Activated CD8-positive, alpha-beta T cell treated with anti-CD3 and anti-CD28 coated beads, Interleukin-2, amount 10 ng/mL, durations not matched to agents 7 days and 5 days (primary cell): ENCODE data around the gene SPR. TPM values are rescaled to one million over a fixed set of nuclear protein-coding genes. Genes with fewer than 3 reads are reported as not detected.

ENCODE experiments used
- ATAC-seq: fragments of 150-1000 bp; cut with Tn5 transposase; one replicate; pipeline ENCODE4 v1.10.0; 2021; ENCODE audit warnings: moderate library complexity
- CTCF ChIA-PET: fragments of 350-600 bp; sonication (Branson Sonifier 250); formaldehyde crosslinking; loops from one replicate; lab custom pipeline; 2021; ENCODE audit warnings: antibody characterized with exemption; lab: Charles Lee
- POLR2A ChIA-PET: fragments of 350-600 bp; sonication (Branson Sonifier 250); formaldehyde crosslinking; loops from one replicate; lab custom pipeline; 2021; ENCODE audit warnings: antibody characterized with exemption; lab: Charles Lee
- DNase-seq: peaks from one replicate; pipeline ENCODE4 v3.0.0-alpha.2; 2020
- H3K27ac Mint-ChIP-seq: one replicate; pipeline ENCODE4 v1.8.0; 2021; ENCODE audit warnings: mild to moderate bottlenecking, mixed read lengths
- H3K27me3 Mint-ChIP-seq: one replicate; pipeline ENCODE4 v1.8.0; 2021; ENCODE audit warnings: low read depth, mixed read lengths
- H3K36me3 Mint-ChIP-seq: one replicate; pipeline ENCODE4 v1.8.0; 2021; ENCODE audit warnings: low read depth, mixed read lengths
- H3K4me1 Mint-ChIP-seq: one replicate; pipeline ENCODE4 v1.8.0; 2021; ENCODE audit warnings: low read depth, mixed read lengths
- H3K4me3 Mint-ChIP-seq: one replicate; pipeline ENCODE4 v1.8.0; 2021; ENCODE audit warnings: mild to moderate bottlenecking, mixed read lengths
- H3K9me3 Mint-ChIP-seq: one replicate; pipeline ENCODE4 v1.8.0; 2022; ENCODE audit warnings: mixed read lengths; ENCODE audit not compliant: insufficient read depth
- total RNA-seq, 2 experiments: library from RNA; stranded (reverse); gene quantifications; one replicate each; pipeline ENCODE4 v1.2.3, GENCODE V29; 2021

Gene SPR
- total RNA-seq, 2 experiments from 2014 or later, result 0.65 to 0.79 TPM

DNA sequence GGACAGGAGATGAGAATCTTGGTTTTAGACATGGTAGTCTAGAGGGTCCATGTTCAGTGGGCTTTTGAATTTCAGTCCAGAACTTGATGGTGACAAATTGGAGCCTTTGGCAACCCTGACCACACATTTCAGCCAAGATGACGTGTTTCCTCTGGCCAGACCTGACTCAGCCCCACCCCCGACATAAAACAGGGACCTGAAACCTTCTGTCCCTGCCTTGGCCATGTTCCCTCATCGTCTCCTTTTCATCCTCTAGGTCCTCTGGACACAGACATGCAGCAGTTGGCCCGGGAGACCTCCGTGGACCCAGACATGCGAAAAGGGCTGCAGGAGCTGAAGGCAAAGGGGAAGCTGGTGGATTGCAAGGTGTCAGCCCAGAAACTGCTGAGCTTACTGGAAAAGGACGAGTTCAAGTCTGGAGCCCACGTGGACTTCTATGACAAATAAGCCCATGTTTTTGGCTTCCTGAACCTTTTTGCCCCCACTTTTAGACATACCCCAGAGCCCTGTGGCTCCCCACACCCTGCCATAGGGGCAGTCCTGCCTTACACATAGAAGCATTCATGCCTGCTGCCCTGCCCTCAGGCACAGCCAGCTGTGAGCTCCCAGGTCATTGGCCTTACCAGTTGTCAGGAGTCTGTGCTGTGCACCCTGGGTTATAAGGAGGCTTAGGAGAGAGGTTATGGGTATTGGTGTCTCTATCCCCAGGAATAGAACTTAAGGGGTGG is 4.0 kb downstream of the SPR start:
- ChIA-PET POLR2A (no interaction called here), CTCF (interaction anchor here (1.0 to 9.5 kb wide), 9 partner anchors 36 to 286 kb away, joined by 3 to 251 read pairs (median 13); no protein-coding TSS in a partner anchor)
- H3K4me1 Mint-ChIP-seq, result peaks cover 4% of the 10 kb centered on the region
- H3K27me3 Mint-ChIP-seq, result peaks cover 28% of the 10 kb centered on the region
- DNase-seq, result no peak
- ATAC-seq, result no peak
- no peaks in the 10 kb centered on the region for H3K36me3 Mint-ChIP-seq
- H3K4me3 Mint-ChIP-seq, result no peak overlapping the region
- no peak overlapping the region for H3K27ac Mint-ChIP-seq
- H3K9me3 Mint-ChIP-seq, result no peaks in the 10 kb centered on the region

DNA sequence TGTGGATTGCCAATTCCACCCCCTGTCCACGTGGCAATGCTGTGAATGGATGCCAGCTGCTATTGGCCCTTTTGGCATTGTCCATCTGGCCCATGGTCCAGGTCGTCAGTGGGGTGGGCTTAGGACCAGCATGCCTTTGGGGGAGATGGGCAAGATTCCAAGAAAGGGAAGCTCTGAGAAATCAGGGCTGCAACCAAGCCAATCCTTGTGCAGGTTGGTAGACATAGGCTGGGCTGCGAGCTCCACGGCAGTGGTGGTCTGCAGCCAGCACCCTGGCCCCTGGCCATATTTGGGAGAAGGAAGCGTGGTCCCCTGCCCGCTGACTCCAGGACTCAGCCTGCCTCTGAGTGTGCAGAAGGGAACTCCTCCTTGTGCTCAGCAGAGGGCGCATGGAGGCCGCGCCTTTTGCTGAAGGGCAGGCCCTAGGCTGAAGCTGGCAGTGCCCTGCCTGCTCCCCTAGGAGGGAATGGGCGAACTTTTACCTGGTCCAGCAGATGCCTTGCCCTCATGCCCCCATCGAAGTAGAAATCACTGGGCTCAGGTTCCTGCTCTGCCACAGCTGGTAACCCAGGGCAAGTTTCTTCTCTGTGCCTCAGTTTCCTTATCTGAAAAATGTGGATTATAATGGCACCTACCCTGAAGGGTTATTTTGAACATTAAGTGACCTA is 5.4 kb downstream of the SPR start:
- DNase-seq (peak; percentile 76), ATAC-seq (peak; percentile 91)
- no peak overlapping the region for H3K27ac Mint-ChIP-seq
- no peak overlapping the region for H3K4me3 Mint-ChIP-seq
- POLR2A ChIA-PET, result interaction anchor here (1.3 kb wide), 1 partner anchor 81 kb away, joined by 4 read pairs; no protein-coding TSS in a partner anchor
- peaks cover 33% of the 10 kb centered on the region for H3K27me3 Mint-ChIP-seq
- CTCF ChIA-PET, result interaction anchor here (0.7 to 9.5 kb wide), 27 partner anchors 9 to 340 kb away, joined by 3 to 251 read pairs (median 6); partner anchors contain the start of genes EMX1, PRADC1 and SMYD5
- H3K9me3 Mint-ChIP-seq, result no peaks in the 10 kb centered on the region
- H3K36me3 Mint-ChIP-seq, result no peaks in the 10 kb centered on the region
- H3K4me1 Mint-ChIP-seq, result peaks cover 4% of the 10 kb centered on the region

DNA sequence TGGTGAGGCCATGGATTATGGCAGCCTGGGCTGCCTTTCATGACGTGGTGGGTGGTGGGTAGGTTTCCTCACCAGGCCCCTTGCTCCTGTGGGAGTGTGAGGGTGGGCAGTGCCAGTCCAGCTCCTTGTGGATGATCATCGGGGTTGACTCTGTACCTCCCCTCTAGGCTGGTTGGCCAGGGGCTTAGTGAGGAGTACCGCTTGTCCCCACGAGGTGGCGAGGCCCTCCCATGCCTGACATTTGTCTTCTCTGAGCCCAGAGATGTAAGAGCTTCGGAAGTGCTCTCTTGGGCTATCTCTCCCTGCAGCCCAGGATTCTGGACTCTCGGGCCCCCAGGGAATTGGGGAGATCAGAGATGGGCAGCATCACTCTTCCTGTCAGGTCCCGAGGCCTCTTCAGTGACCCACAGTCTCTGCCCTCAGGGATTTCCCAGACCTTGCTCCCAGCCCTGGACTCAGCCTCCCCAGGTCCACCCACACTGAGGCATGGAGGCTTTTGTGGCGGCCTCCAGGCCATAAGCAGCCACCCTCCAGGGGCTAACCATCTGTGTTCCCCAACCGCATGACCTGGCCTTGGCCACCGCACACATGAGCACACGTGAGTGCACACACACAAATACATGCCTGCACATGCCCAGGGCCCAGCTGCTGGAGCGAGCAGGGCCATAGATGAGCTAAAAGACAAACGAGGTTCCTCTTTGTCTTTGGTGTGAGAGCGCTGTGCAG is 6.5 kb downstream of the SPR start:
- peak; percentile 74 for DNase-seq
- Mint-ChIP-seq H3K4me3 (no peak overlapping the region), H3K4me1 (peaks cover 2% of the 10 kb centered on the region), H3K27ac (no peak overlapping the region), H3K9me3 (no peaks in the 10 kb centered on the region), H3K36me3 (no peaks in the 10 kb centered on the region), H3K27me3 (peaks cover 37% of the 10 kb centered on the region)
- ChIA-PET CTCF (interaction anchor here (0.5 to 9.5 kb wide), 34 partner anchors 9 to 339 kb away, joined by 3 to 251 read pairs (median 6); partner anchors contain the start of genes EMX1, PRADC1 and SMYD5), POLR2A (no interaction called here)
- ATAC-seq, result peak; percentile 79

DNA sequence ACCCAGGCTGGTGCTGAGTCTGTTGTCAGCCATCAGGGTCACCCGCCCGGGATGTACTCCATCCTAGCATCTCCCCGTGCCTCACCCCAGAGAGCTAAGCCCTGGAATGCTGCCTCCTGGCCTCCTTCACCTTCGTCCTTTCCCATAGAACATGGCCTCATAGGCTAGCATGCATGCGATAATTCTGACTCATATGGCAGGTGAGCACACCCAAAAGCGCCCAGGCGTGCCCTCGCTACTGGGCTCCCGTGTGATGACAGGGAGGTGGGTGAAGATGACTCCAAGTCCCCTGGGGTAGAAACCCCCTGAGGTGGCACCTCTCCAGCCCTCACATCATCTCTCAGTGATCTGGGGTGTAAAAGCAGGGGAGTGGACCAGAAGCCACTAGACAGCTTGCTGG is 7.3 kb downstream of the SPR start:
- Mint-ChIP-seq H3K27me3 (peaks cover 36% of the 10 kb centered on the region), H3K4me3 (no peak overlapping the region), H3K27ac (no peak overlapping the region), H3K4me1 (peaks cover 2% of the 10 kb centered on the region), H3K36me3 (no peaks in the 10 kb centered on the region), H3K9me3 (no peaks in the 10 kb centered on the region)
- POLR2A ChIA-PET, result no interaction called here
- no peak for ATAC-seq
- no peak for DNase-seq
- CTCF ChIA-PET, result interaction anchor here (1.0 to 9.5 kb wide), 15 partner anchors 8 to 318 kb away, joined by 3 to 251 read pairs (median 7); partner anchors contain the start of gene SMYD5

DNA sequence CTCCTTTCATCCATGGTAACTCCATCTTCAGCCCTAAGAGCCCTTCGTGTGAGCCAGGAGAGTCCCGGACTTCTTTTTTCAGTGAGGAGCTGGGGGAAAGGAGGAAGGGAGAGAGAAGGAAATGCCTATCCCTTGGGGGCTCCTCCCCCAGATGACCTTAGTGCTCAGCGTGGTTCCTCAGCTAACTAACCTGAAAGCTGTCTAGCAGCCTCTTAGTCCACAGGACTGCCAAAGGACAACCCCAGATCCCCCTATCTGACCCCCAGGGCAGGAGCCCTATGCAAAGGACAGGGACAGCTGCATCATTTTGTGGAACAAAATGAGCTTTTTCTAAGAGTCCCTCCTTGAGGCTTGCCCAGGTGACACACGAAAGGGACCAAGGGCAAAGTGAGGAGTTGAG is 7.9 kb downstream of the SPR start:
- Mint-ChIP-seq H3K4me3 (no peak overlapping the region), H3K4me1 (peaks cover 2% of the 10 kb centered on the region), H3K9me3 (no peaks in the 10 kb centered on the region), H3K36me3 (no peaks in the 10 kb centered on the region), H3K27ac (peak overlapping the region; percentile 21), H3K27me3 (peaks cover 30% of the 10 kb centered on the region)
- ChIA-PET CTCF (interaction anchor here (1.0 to 9.5 kb wide), 9 partner anchors 31 to 318 kb away, joined by 3 to 251 read pairs (median 19); partner anchors contain the start of gene SMYD5), POLR2A (no interaction called here)
- ATAC-seq (no peak), DNase-seq (no peak)

DNA sequence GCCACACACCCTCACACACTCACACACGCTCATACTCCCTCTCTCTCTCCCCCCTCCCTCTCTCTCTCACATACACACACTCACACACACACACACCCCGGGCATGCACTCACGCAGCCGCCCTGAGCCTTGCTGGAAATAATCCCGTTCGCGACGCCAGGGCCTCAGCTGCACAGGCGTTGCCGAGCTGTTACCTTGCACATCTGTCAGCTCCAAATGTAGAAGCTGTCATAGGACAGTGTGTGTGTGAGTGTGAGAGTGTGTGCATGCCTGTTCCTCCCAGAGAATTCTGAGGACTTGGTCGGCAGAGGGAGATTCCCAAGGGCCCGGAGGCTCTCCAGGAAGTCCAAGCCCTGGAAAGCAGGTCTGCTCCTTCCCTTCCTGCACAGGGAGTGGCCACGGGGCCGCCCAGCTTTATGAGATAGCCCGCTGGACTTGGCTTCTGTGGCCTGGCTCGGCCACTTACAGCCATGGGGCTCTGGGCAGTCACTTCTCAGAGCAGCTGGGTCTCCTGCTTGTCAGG is 8.6 kb downstream of the SPR start:
- Mint-ChIP-seq H3K27me3 (peaks cover 35% of the 10 kb centered on the region), H3K27ac (no peak overlapping the region), H3K36me3 (no peaks in the 10 kb centered on the region), H3K4me3 (no peak overlapping the region), H3K4me1 (peaks cover 2% of the 10 kb centered on the region), H3K9me3 (no peaks in the 10 kb centered on the region)
- ChIA-PET CTCF (interaction anchor here (1.0 to 9.5 kb wide), 8 partner anchors 31 to 317 kb away, joined by 3 to 251 read pairs (median 20); partner anchors contain the start of gene SMYD5), POLR2A (no interaction called here)
- no peak for DNase-seq
- ATAC-seq, result no peak

DNA sequence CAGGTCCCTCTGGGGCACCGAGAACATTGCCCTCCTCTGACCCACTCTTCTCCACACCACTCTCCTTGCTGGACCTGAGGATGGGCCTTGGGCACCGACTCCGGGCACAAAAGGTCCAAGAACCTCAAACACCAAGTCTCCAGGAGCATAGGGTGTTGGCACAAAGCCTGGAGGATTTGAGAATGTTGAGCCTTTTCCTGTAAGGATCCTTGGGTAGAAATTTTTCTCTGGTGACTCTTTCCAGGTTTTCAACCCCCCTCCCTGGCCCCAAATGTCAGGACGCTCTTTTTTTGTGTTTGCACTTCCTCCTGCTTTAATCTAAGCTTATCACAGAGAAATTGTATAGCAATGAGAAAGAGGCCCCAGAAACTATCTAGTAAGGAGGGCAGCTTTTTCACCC is 9.2 kb downstream of the SPR start:
- no peak for DNase-seq
- ChIA-PET POLR2A (no interaction called here), CTCF (interaction anchor here (1.2 to 9.5 kb wide), 4 partner anchors 30 to 281 kb away, joined by 5 to 251 read pairs (median 33); no protein-coding TSS in a partner anchor)
- H3K27ac Mint-ChIP-seq, result no peak overlapping the region
- peaks cover 2% of the 10 kb centered on the region for H3K4me1 Mint-ChIP-seq
- no peak overlapping the region for H3K4me3 Mint-ChIP-seq
- H3K36me3 Mint-ChIP-seq, result no peaks in the 10 kb centered on the region
- peaks cover 41% of the 10 kb centered on the region for H3K27me3 Mint-ChIP-seq
- no peak for ATAC-seq
- H3K9me3 Mint-ChIP-seq, result no peaks in the 10 kb centered on the region

DNA sequence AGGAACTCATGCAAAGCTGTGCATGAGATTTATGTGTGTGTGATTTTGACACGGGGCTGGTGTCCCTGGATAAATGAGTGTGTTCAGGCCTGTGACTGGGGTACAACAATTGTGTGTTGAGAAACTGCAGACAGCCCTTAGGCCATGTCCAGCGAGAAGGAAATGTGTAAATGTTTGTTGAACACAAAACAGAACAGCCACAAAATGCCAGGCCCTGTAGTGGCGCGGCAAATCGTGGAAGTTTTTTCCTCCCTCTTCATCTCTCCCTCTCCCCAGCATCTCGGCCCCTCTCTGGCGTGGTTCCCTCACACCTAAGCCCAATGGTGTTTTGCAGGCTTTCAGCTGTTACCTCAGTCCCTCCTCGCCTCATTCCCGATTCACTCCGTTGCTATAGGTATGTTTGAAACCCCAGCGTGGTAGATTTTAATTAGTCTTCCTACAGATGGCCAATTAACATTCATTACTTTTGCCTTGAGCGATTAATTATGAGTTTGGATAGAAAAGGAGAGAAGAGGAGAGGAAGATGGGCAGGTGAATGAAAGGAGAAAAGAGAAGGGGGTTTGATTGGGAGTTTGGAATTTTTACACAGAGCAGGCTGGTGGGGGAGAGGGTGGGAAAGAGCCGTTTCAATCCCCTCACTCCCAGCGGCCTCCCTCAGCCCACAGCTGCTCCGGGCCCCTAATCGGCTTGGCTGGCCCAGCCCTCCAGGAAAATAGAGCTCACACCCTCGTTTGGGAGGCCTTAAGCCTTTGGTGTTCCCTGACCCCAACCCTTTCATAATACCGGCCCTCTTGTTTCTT is 10.8 kb downstream of the SPR start:
- POLR2A ChIA-PET, result no interaction called here
- DNase-seq (no peak), ATAC-seq (no peak)
- Mint-ChIP-seq H3K4me1 (peaks cover 2% of the 10 kb centered on the region), H3K36me3 (no peaks in the 10 kb centered on the region), H3K27me3 (peaks cover 51% of the 10 kb centered on the region), H3K9me3 (no peaks in the 10 kb centered on the region), H3K4me3 (no peak overlapping the region), H3K27ac (no peak overlapping the region)
- CTCF ChIA-PET, result interaction anchor here (9.5 kb wide), 1 partner anchor 76 kb away, joined by 251 read pairs; no protein-coding TSS in a partner anchor

DNA sequence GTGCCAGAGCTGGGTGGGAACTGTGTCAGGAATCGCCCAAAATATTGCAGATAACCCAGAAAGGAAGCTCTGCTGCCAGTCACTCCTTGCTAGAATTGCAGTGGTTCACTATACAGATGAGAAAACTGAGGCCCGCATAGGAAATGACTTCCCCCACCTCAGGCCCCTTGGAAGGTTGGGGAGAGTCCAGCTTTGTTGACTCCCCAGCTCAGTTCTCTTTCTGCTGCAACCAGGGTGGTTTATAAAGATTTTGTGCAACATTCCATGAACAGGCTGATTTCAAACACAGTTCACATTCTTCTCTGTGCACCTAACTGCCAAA is 11.3 kb downstream of the SPR start:
- ATAC-seq (no peak), DNase-seq (no peak)
- ChIA-PET CTCF (interaction anchor here (9.5 kb wide), 1 partner anchor 75 kb away, joined by 251 read pairs; no protein-coding TSS in a partner anchor), POLR2A (no interaction called here)
- Mint-ChIP-seq H3K27me3 (peaks cover 56% of the 10 kb centered on the region), H3K4me3 (no peak overlapping the region), H3K27ac (no peak overlapping the region), H3K9me3 (no peaks in the 10 kb centered on the region), H3K36me3 (no peaks in the 10 kb centered on the region), H3K4me1 (peaks cover 2% of the 10 kb centered on the region)

DNA sequence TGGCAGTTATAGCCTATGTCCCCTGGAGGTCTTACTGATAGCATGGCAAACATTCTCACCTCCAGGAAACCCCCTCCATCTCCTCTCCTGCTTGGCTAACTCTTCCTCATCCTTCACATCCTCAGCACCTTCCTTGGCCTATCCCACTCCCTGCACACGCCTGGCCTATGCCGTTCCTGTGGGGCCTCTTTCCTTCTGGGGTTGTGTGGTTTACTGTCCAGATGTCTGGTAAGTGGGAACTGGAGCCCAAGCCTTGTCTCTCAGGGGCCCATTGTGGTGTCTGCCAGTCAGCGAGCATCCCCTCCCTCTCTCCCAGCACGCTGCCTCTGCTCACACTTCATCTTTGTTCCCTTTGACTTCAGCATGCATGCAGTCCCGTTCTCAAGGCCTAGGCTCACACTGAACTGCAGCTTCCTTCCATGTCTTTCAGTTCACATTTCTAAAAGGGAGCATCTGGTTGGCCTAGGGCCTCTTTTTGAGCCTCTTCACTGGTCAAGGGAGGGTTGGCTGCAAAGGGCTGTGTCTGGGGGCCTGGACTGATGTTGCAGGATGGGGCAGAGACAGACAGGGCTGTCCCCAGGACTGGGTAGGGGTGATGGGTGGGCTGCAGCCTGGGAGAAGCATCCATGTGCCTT is 13.1 kb downstream of the SPR start:
- Mint-ChIP-seq H3K9me3 (no peaks in the 10 kb centered on the region), H3K4me3 (no peak overlapping the region), H3K36me3 (no peaks in the 10 kb centered on the region), H3K27me3 (peaks cover 59% of the 10 kb centered on the region), H3K4me1 (peaks cover 2% of the 10 kb centered on the region), H3K27ac (no peak overlapping the region)
- DNase-seq (no peak), ATAC-seq (no peak)
- CTCF ChIA-PET, result no interaction called here
- POLR2A ChIA-PET, result no interaction called here
